Psoas muscle (tissue), 8 donors: Measurements from ENCODE around the gene ROBO1. TPM values are rescaled to one million over a fixed set of nuclear protein-coding genes. Genes with fewer than 3 reads are reported as not detected.

Source experiments
- ATAC-seq, 4 donors: fragments of 200-7000 bp; cut with Tn5 transposase; one replicate each; pipeline ENCODE4 v1.9.1; 2020; ENCODE audit warnings: moderate library complexity in 3 of 4, mild to moderate bottlenecking in 2 of 4
- DNase-seq, 2 donors: peaks; one replicate each; pipeline ENCODE4 v3.0.0-alpha.2; 2020
- H3K27ac ChIP-seq: fragments of 200-600 bp; one replicate; pipeline ENCODE4 v1.8.0; 2022
- H3K27me3 ChIP-seq, 3 donors: fragments of 200-600 bp in 1 of 3; one replicate each; pipeline versions ENCODE4 v1.6.1 to v1.8.0; 2013 to 2022; ENCODE audit warnings: low read length in 2 of 3, mild to moderate bottlenecking in 2 of 3, moderate library complexity in 1 of 3; ENCODE audit not compliant: insufficient read depth in 3 of 3
- H3K36me3 ChIP-seq, 2 donors: fragments of 200-600 bp in 1 of 2; one replicate each; pipeline versions ENCODE4 v1.6.1 to v1.8.0; 2013 to 2022; ENCODE audit warnings: low read depth in 1 of 2, mild to moderate bottlenecking in 1 of 2, moderate library complexity in 1 of 2; ENCODE audit not compliant: insufficient read depth in 1 of 2
- H3K4me1 ChIP-seq: fragments of 200-600 bp; one replicate; pipeline ENCODE4 v1.8.0; 2022
- H3K4me3 ChIP-seq: fragments of 200-600 bp; one replicate; pipeline ENCODE4 v1.8.0; 2022; ENCODE audit warnings: mild to moderate bottlenecking
- H3K9me3 ChIP-seq: fragments of 200-600 bp; one replicate; pipeline ENCODE4 v1.8.0; 2022
- WGBS, 3 donors: extraction: QIAGEN DNeasy Blood & Tissue Kit; methylation state at CpG; one replicate each; pipeline versions ENCODE4 v1.1.6 to v1.1.7; 2013; 5-methylcytosine and 5-hydroxymethylcytosine counted together
- intact Hi-C, 2 donors: fragments of 100-400 bp; cut with DNase I; formaldehyde crosslinking; loops; one replicate each; pipeline versions ENCODE4 v1.11.0 to v1.14.2; 2022
- polyA plus RNA-seq, 3 donors: library from polyadenylated mRNA; stranded (reverse); fragments of 200-250 nt; gene quantifications; one replicate each; pipeline ENCODE4 v1.2.3, GENCODE V29; 2013
- total RNA-seq, 4 donors: library from RNA; stranded (reverse); fragmentation: NEBNext Ultra II Directional in 2 of 4; extraction: Animal tissue kit (Norgen Biotek cat#: 25700) in 2 of 4; gene quantifications; one replicate each; pipeline versions ENCODE4 v1.2.1 to v1.2.4, GENCODE V29; 2021 to 2023
- TF ChIP-seq, protein P1 (sequence below): fragments of 200-600 bp; IDR thresholded peaks from one replicate; pipeline ENCODE4 v1.8.0; 2022; ENCODE audit warnings: antibody characterized with exemption
- donor health status: healthy with polysubstance abuse.
- donor health status: DM: no; HTN: no; CAD: no; lungs with moderate emphysema.
- donor health status: Bipolar disorder and iron deficiency.
- donor health status: healthy.
- donor health status: DM: yes; HTN: yes; CAD: no.
- donor health status: DM: no; HTN: no; CAD: no.
- donor health status: DM: no; HTN: no; CAD: no.
- donor health status: DM: yes; HTN: yes; CAD: no.

ROBO1 gene
- total and polyA plus RNA-seq, 7 donors = 0.52 to 14.0 (median 4.9) TPM

DNA sequence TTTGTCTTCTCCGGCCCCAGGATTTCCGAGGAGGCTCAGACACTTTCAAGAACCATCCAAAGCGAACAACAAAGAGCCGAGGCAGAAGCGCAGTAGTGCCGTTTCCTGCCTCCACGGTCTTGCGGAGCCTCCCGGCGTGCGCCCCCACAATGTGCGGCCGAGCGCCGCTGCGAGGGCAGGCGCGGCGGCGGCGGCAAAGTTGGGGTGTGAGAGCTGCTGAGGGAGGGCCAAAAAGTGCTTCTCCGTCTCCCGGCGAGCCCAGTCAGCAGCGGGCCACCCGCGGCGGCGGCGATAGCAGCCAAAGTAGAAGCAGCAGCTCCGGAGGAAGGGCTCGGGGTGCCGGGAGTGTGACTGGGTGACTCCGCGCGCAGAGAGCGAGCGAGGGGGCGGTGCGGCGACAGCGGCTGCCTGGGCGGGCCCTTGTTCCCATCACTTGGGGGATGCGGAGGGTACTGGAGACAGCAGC, 749.1 kb downstream of the ROBO1 start:
- Histone ChIP-seq H3K27ac (peak overlapping the region; percentile 83), H3K9me3 (no peaks in the 10 kb centered on the region), H3K36me3 (no peaks in the 10 kb centered on the region), H3K4me1 (peaks cover 6% of the 10 kb centered on the region), H3K4me3 (peak overlapping the region; percentile 90), H3K27me3 (peaks cover 0 to 3% (median 0%) of the 10 kb centered on the region in 3 donors)
- 0 to 1% (median 0%) methylated on average over 44 of the region's 44 CpGs for WGBS, 3 donors
- TF ChIP-seq, protein P1, sequence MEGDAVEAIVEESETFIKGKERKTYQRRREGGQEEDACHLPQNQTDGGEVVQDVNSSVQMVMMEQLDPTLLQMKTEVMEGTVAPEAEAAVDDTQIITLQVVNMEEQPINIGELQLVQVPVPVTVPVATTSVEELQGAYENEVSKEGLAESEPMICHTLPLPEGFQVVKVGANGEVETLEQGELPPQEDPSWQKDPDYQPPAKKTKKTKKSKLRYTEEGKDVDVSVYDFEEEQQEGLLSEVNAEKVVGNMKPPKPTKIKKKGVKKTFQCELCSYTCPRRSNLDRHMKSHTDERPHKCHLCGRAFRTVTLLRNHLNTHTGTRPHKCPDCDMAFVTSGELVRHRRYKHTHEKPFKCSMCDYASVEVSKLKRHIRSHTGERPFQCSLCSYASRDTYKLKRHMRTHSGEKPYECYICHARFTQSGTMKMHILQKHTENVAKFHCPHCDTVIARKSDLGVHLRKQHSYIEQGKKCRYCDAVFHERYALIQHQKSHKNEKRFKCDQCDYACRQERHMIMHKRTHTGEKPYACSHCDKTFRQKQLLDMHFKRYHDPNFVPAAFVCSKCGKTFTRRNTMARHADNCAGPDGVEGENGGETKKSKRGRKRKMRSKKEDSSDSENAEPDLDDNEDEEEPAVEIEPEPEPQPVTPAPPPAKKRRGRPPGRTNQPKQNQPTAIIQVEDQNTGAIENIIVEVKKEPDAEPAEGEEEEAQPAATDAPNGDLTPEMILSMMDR = no peak
- peak; percentile 67 to 81 for DNase-seq
- intact Hi-C loops = loop anchor here in 1 of 2 donors (5.0 kb wide), 1 partner anchor 351 kb away; no protein-coding TSS in a partner anchor
- peak; percentile 74 to 83 (median 79) for ATAC-seq

DNA sequence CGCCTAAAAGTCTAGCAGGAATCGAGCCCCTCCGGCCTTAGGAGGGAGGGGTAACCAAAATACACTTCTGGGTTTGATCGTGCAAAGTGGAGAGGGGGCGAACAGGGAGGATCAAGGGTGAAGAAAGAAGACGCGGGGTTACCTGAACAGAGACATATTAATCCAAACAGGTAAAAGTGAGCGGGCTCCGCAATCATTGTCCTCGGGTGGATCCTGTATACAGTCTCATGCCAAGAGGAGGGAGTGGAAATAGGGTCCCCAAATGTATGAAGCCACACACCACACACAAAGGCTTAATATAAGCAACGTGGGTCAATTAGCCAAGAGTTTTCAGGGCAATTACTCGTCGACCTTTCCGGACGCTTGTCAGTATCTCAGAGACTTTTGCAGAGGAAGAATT, 749.5 kb downstream of the ROBO1 start:
- H3K4me3 ChIP-seq = peak overlapping the region; percentile 90
- peak overlapping the region; percentile 83 for H3K27ac ChIP-seq
- peaks cover 6% of the 10 kb centered on the region for H3K4me1 ChIP-seq
- TF ChIP-seq, protein P1 = no peak
- H3K9me3 ChIP-seq = no peaks in the 10 kb centered on the region
- DNase-seq (no peak), ATAC-seq (peak in 2 of 4 donors; percentile 4 to 5)
- WGBS, 3 donors = 0 to 1% (median 0%) methylated on average over 15 of the region's 15 CpGs
- H3K36me3 ChIP-seq = no peaks in the 10 kb centered on the region
- intact Hi-C loops = loop anchor here in 1 of 2 donors (5.0 kb wide), 1 partner anchor 351 kb away; no protein-coding TSS in a partner anchor
- peaks cover 0 to 3% (median 0%) of the 10 kb centered on the region in 3 donors for H3K27me3 ChIP-seq

DNA sequence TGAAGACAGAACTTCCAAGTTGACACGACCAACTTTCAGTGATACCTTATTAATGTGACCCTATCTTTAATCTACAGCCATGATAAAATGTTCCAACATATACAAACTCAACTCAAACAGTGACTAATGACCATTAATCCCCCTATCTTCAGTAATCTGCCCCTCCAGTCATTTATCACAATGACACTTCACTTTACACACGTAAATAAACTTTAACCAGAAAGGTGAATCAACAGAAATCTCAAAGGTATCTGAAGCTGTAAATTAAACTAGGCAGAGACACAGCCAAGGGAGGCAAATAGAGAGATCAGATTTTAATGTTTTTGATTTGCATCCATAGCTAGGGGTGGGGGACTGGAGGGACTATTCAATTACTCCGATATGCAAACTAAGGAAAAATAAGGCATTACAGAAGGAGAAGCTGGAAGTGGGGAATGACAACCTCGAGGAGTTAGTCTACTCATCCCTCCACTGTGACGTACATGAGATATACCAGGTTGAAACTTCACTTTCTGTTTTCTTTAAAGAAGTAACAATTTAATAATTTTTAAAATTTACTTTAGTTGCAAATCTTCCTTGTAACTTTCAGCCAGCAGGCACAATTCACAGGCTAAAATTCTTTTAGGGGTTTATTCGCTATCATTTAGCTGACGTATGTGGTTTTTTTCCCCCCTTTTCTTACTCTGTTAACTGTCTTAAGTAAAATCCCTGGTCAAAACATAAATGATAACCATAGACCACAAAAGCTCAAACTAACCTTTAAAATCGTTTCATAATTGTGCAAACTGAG, 751.0 kb downstream of the ROBO1 start:
- no peak for ATAC-seq

DNA sequence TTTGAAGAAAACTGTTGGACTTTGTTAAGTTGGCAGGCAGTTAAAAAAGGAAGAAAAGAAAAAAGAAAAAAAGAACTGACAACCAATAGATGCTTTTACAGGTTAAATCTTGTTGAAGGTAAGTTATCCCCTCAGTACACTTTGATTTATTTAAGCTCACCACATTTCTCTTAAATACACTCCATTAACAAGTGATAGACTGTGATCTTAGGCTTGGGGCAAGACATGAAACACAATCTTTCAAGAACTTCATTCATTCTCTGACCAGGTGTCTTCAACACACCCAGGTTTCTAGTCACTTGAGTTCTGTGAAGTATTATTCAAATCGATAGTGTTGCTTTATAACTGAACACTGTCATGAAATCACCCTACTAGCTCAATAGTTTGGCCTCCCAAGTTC, 751.9 kb downstream of the ROBO1 start:
- ATAC-seq (no peak), DNase-seq (no peak)
- Histone ChIP-seq H3K27me3 (peaks cover 0 to 3% (median 0%) of the 10 kb centered on the region in 3 donors), H3K9me3 (no peaks in the 10 kb centered on the region), H3K27ac (peak overlapping the region; percentile 68), H3K4me3 (peak overlapping the region; percentile 90), H3K4me1 (peaks cover 6% of the 10 kb centered on the region), H3K36me3 (no peaks in the 10 kb centered on the region)
- TF ChIP-seq, protein P1 = no peak
- 34 to 62% (median 38%) methylated on average over 1 of the region's 1 CpG for WGBS, 3 donors
- intact Hi-C loops = loop anchor here in 1 of 2 donors (5.0 kb wide), 1 partner anchor 349 kb away; no protein-coding TSS in a partner anchor

More for the DNA sequence above, 751.0 kb downstream of the ROBO1 start:
- TF ChIP-seq, protein P1 = no peak
- peaks cover 6% of the 10 kb centered on the region for H3K4me1 ChIP-seq
- no peaks in the 10 kb centered on the region for H3K36me3 ChIP-seq
- peak overlapping the region; percentile 68 for H3K27ac ChIP-seq
- no peaks in the 10 kb centered on the region for H3K9me3 ChIP-seq
- peaks cover 0 to 3% (median 0%) of the 10 kb centered on the region in 3 donors for H3K27me3 ChIP-seq
- H3K4me3 ChIP-seq = peak overlapping the region; percentile 90
- intact Hi-C loops = loop anchor here in 1 of 2 donors (5.0 kb wide), 1 partner anchor 349 kb away; no protein-coding TSS in a partner anchor
- DNase-seq = no peak
- WGBS, 3 donors = 17 to 33% (median 24%) methylated on average over 8 of the region's 8 CpGs
